ENCODE results near the gene USP49.

USP49 gene

GRCh38 chr6:41927253-41927652 lies 32.1 kb upstream of the USP49 start:
- ChIA-PET POLR2A (interaction anchor here (1.9 kb wide), 1 partner anchor 11 kb away, joined by 7 read pairs; no protein-coding TSS in a partner anchor), CTCF (interaction anchor here (0.6 to 11.2 kb wide), 7 partner anchors 11 to 164 kb away, joined by 3 to 160 read pairs (median 5); partner anchors contain the start of genes CCND3 and TOMM6)
- Histone ChIP-seq H3K4me3 (ENCODE audit: low read depth, low read length) (no peak overlapping the region), H3K36me3 (ENCODE audit: control insufficient read depth in 2 of 2, insufficient read depth in 1 of 2, low read length in 2 of 2) (peaks cover 55 to 89% of the 10 kb centered on the region in 2 experiments), H3K27ac (ENCODE audit: extremely low read depth, low read depth, low read length) (no peak overlapping the region), H3K4me1 (ENCODE audit: control insufficient read depth, insufficient read depth, low read length) (peaks cover 4% of the 10 kb centered on the region; the same call in 1 of the 2 replicates), H3K9me3 (ENCODE audit: control insufficient read depth, insufficient read depth, low read depth, low read length) (no peaks in the 10 kb centered on the region)
- TF ChIP-seq KLF1 (tag by site-specific recombination; IDR thresholded peaks at IDR 0.05) (no peak), ZNF426 (tag by site-specific recombination; IDR thresholded peaks at IDR 0.05) (no peak), ZNF132 (tag by site-specific recombination; IDR thresholded peaks at IDR 0.05; ENCODE audit: borderline replicate concordance) (no peak), ZNF248 (tag by site-specific recombination; IDR thresholded peaks at IDR 0.05) (no peak), ZNF548 (tag by site-specific recombination; IDR thresholded peaks at IDR 0.05) (no peak), PATZ1 (tag by site-specific recombination; IDR thresholded peaks at IDR 0.05) (no peak), ZNF354C (tag by site-specific recombination; IDR thresholded peaks at IDR 0.05; ENCODE audit: borderline replicate concordance, low read depth) (no peak), ZNF112 (tag by site-specific recombination; IDR thresholded peaks at IDR 0.05) (no peak), ZNF514 (tag by site-specific recombination; IDR thresholded peaks at IDR 0.05) (no peak), ZNF48 (tag by site-specific recombination; IDR thresholded peaks at IDR 0.05) (no peak), ZFP69B (tag by site-specific recombination; IDR thresholded peaks at IDR 0.05) (no peak), ZNF138 (tag by site-specific recombination; IDR thresholded peaks at IDR 0.05; ENCODE audit: borderline replicate concordance) (no peak)

GRCh38 chr6:41922154-41922553 lies 27.0 kb upstream of the USP49 start:
- POLR2A ChIA-PET, result interaction anchor here (1.2 to 2.5 kb wide), 5 partner anchors 14 to 1062 kb away, joined by 3 to 34 read pairs (median 5); partner anchors contain the start of genes PPP2R5D and TOMM6
- H3K27ac ChIP-seq (ENCODE audit: extremely low read depth, low read depth, low read length), result peak overlapping the region; percentile 80; the same call in 1 of the 2 replicates
- H3K4me3 ChIP-seq (ENCODE audit: low read depth, low read length), result peak overlapping the region; percentile 88
- peaks cover 9% of the 10 kb centered on the region for H3K4me1 ChIP-seq (ENCODE audit: control insufficient read depth, insufficient read depth, low read length)
- no peaks in the 10 kb centered on the region for H3K9me3 ChIP-seq (ENCODE audit: control insufficient read depth, insufficient read depth, low read depth, low read length)
- H3K36me3 ChIP-seq (ENCODE audit: control insufficient read depth in 2 of 2, insufficient read depth in 1 of 2, low read length in 2 of 2), result peaks cover 31 to 43% of the 10 kb centered on the region in 2 experiments; a peak in 2 of 3 replicates
- CTCF ChIA-PET, result interaction anchor here (0.6 to 11.2 kb wide), 16 partner anchors 8 to 880 kb away, joined by 3 to 160 read pairs (median 12); partner anchors contain the start of genes CCND3, TAF8, TOMM6 and TSPO2
- no peak for TF ChIP-seq ZNF24 (tag by site-specific recombination; IDR thresholded peaks at IDR 0.05)
- TF ChIP-seq SALL2 (tag by site-specific recombination; IDR thresholded peaks at IDR 0.05; ENCODE audit: borderline replicate concordance), result no peak
- TF ChIP-seq ZNF423 (tag by site-specific recombination; IDR thresholded peaks at IDR 0.05), result no peak
- no peak for TF ChIP-seq HIC1 (tag by site-specific recombination; IDR thresholded peaks at IDR 0.05)
- no peak for TF ChIP-seq TRIM28 (IDR thresholded peaks at IDR 0.05; ENCODE audit: borderline replicate concordance, low read length)
- TF ChIP-seq KLF7 (tag by site-specific recombination; IDR thresholded peaks at IDR 0.05; ENCODE audit: borderline replicate concordance), result no peak
- TF ChIP-seq ZNF157 (tag by site-specific recombination; IDR thresholded peaks at IDR 0.05), result no peak
- TF ChIP-seq ZNF623 (tag by site-specific recombination; IDR thresholded peaks at IDR 0.05), result no peak
- no peak for TF ChIP-seq ZNF280C (tag by site-specific recombination; IDR thresholded peaks at IDR 0.05)
- no peak for TF ChIP-seq ZNF202 (tag by site-specific recombination; IDR thresholded peaks at IDR 0.05; ENCODE audit: borderline replicate concordance)
- TF ChIP-seq INSM2 (tag by site-specific recombination; IDR thresholded peaks at IDR 0.05), result no peak
- TF ChIP-seq MZF1 (tag by site-specific recombination; IDR thresholded peaks at IDR 0.05; ENCODE audit: borderline replicate concordance), result no peak
- no peak for TF ChIP-seq ZNF132 (tag by site-specific recombination; IDR thresholded peaks at IDR 0.05; ENCODE audit: borderline replicate concordance)
- no peak for TF ChIP-seq ZNF449 (tag by site-specific recombination; IDR thresholded peaks at IDR 0.05)
- no peak for TF ChIP-seq TCF7L2 (IDR thresholded peaks at IDR 0.05; ENCODE audit: borderline replicate concordance, low read depth, low read length)

All from HEK293 (cell line).